Measurements from ENCODE around the gene EPN2.
A peak's percentile ranks its signal among the peaks of the same experiment; 100 is the strongest.
"Not testable (repeated sequence)": the region's sequence is repeated elsewhere in the genome, so short reads cannot be mapped to it uniquely, and the experiment has no call there.

Gene EPN2

DNA sequence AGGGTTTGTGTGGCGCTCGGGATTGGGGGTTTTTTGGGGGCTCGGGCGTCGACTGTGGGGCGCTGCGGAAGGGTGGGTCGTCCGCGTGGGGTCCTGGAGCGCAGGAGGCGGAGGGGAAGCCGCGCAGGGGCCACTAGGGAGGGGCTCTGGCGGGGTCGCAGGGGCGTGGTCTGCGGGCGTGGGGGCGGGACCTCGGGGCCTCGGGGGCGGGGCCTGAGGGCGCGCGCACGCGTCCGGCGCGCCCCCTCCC, at the start of gene EPN2:
TSS of gene EPN2 (plus strand) at position 228 of the 250 bp plus-strand sequence. CDS start 45,754 bp downstream, outside the sequence.
- DNase-seq, result peak in 41 of 42 donors; percentile 53 to 89 (median 76)
- intact Hi-C loops (cut with DNase I), result not testable (repeated sequence)

DNA sequence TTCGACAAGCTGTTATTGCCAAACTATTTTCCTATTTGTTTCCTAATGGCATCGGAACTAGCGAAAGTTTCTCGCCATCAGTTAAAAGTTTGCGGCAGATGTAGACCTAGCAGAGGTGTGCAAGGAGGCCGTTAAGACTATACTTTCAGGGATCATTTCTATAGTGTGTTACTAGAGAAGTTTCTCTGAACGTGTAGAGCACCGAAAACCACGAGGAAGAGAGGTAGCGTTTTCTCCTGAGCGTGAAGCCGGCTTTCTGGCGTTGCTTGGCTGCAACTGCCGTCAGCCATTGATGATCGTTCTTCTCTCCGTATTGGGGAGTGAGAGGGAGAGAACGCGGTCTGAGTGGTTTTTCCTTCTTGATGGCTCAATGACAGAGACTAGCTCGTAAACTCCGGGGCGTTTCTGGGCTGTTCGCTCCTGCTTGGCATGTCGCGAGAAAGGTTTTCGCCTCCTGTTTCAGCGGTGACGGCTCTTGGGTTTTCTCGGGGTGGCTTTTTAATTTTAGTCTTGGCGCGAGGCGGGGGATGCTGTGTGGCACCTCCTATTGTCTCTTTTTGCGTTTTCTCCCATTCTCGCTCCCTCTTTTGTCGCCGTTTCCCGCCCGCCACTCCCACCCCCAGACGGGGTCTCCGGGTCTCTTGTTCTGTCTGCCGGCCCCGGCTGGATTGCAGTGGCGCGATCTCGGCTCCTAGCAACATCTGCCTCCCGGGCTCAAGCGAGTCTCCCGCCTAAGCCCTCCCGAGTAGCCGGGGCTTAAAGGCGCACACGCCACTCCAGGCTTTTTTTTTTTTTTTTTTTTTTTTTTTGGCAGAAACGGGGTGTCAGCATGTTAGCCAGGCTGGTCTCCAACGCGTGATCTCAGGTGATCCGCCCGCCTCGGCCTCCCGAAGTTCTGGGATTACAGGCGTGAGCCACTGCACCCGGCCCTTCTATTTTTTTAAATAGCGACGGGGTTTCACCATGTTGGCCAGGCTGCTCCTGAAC, 49.0 kb upstream of the EPN2 start:
- intact Hi-C loops (cut with DNase I); DNase-seq: not testable (repeated sequence)

- intact Hi-C loops (cut with DNase I); DNase-seq: not testable (repeated sequence)
Observed at GRCh38 chr17:19188870-19189708, 48.1 kb upstream of the EPN2 start.

DNA sequence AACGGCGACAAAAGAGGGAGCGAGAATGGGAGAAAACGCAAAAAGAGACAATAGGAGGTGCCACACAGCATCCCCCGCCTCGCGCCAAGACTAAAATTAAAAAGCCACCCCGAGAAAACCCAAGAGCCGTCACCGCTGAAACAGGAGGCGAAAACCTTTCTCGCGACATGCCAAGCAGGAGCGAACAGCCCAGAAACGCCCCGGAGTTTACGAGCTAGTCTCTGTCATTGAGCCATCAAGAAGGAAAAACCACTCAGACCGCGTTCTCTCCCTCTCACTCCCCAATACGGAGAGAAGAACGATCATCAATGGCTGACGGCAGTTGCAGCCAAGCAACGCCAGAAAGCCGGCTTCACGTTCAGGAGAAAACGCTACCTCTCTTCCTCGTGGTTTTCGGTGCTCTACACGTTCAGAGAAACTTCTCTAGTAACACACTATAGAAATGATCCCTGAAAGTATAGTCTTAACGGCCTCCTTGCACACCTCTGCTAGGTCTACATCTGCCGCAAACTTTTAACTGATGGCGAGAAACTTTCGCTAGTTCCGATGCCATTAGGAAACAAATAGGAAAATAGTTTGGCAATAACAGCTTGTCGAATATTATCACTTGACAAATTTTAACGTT, 47.3 kb upstream of the EPN2 start:
- intact Hi-C loops (cut with DNase I); DNase-seq: not testable (repeated sequence)

- peak in 30 of 42 donors; percentile 0 to 50 (median 11) for DNase-seq
- intact Hi-C loops (cut with DNase I), result not testable (repeated sequence)
Observed at GRCh38 chr17:19196382-19197204, 40.6 kb upstream of the EPN2 start.

DNA sequence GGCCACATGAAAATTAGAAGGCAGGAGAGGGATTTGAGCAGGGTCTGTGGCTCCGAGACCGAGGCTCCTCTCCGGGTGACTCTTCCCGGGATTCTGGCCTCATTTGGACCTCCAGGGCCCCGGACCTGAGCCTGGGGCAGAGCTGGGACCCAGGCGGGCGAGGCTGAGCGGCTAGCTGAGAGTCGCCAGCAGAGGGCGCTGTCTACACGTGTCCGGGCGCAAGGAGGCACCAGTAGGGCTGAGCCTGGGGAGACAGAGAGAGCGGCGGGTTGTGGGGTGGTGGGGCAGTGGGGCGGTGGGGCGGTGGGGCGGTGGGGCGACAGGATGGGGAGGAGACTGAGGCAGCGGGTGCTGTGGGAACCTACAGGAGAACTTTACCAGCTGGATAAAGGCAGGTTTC, 34.7 kb upstream of the EPN2 start:
- intact Hi-C loops (cut with DNase I); DNase-seq: not testable (repeated sequence)

GRCh38 chr17:19203429-19203828, 33.7 kb upstream of the EPN2 start:
- intact Hi-C loops (cut with DNase I); DNase-seq: not testable (repeated sequence)

DNA sequence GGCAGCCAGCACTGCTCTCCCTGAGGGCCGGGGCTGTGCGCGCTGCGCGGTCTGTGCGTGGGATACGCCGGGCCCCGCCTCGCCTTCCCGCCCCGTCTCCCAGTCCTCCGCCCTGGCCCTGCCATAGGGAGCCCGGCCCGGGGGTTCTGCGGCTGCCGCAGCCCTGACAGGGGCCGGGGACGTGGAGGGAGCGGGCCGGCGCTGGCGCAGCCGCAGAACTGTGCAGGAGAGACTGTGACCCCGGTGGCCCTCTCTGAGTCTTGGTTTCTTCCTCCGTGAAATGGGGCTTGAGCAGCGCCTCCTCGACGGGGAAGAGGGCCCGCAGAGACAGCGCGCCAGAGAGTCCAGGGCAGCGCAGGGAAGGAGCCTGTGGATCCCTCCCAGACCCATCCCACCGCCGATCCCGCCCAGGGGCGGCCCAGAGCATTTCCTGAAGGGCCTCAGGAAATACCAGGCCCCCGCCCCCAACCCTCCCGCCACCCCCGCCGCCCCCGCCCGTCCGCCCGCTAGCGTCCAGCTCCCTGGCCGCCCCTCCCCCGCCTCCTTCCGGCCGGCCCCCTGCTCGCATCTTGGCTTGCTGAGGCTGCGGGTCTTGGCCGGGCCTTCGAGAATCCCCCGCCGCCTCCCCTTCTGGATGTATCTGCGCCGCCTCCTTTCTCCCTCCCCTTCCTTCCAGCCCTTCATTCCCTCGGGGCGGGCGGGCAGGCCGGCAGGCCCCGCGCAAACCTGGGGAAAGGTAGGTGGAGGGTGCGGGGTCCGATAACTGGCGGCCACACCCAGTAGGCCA, 21.9 kb upstream of the EPN2 start:
- intact Hi-C loops (cut with DNase I), result not testable (repeated sequence)

DNA sequence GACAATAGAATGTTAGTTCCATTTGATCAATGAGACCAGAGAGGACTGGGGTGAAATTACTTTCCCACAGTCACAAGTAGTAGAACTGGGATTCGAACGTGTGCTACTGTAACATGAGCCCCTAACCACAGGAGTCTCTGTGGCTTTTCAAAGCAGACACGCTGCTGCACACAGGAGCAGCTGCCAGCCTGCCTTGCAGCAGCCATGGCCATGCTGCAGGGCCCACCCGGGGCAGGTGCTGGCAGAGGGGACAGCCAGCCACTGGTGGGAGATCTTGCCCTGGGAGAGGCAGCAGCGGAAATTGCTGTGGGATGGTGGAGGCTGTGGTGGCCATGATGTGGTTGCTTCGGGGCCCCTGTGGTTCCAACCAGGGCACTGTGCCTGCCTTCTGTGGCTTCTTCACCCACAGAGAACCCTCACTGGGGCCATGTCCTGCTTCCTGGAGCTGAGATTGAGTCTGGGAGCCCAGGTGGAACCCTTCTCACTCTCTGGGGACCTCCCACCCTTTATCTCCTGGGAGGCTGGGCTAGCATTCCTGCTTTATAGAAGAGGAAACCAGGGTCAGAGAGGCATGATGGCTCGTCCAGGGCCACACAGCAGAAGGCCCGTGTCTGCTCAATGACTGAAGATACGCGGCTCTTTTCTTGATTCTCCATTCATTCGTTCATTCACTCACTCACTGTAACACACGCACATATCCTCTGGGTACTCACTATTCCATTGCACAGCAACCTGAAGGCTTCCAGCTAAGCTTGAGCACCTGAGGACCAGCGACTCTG, 20.8 kb upstream of the EPN2 start:
- intact Hi-C loops (cut with DNase I); DNase-seq: not testable (repeated sequence)

More for the DNA sequence above, 21.9 kb upstream of the EPN2 start:
- DNase-seq, result not testable (repeated sequence)

- DNase-seq; intact Hi-C loops (cut with DNase I): not testable (repeated sequence)
Observed at GRCh38 chr17:19218914-19219313, 18.3 kb upstream of the EPN2 start.

DNA sequence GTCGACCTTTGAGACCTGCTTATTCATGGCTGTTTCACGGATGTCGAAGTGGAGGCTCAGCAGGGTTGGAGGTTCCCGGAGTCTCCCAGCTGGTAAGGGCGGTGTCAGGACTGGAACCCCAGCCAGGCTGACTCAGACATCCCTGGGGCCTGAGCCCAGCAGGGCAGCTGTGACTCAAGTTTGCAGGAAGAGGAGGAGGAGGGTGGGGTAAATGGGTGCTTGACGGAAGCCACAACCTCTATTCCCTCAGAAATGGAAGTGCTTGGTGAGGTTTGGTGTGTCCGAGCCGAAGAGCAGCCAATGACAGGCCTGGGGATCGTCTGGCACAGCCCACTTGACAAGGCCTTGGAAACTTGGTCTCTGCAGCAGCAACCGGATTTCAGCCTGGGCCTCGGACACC, 17.8 kb upstream of the EPN2 start:
- intact Hi-C loops (cut with DNase I); DNase-seq: not testable (repeated sequence)

GRCh38 chr17:19220195-19220594, 17.0 kb upstream of the EPN2 start:
- intact Hi-C loops (cut with DNase I); DNase-seq: not testable (repeated sequence)

DNA sequence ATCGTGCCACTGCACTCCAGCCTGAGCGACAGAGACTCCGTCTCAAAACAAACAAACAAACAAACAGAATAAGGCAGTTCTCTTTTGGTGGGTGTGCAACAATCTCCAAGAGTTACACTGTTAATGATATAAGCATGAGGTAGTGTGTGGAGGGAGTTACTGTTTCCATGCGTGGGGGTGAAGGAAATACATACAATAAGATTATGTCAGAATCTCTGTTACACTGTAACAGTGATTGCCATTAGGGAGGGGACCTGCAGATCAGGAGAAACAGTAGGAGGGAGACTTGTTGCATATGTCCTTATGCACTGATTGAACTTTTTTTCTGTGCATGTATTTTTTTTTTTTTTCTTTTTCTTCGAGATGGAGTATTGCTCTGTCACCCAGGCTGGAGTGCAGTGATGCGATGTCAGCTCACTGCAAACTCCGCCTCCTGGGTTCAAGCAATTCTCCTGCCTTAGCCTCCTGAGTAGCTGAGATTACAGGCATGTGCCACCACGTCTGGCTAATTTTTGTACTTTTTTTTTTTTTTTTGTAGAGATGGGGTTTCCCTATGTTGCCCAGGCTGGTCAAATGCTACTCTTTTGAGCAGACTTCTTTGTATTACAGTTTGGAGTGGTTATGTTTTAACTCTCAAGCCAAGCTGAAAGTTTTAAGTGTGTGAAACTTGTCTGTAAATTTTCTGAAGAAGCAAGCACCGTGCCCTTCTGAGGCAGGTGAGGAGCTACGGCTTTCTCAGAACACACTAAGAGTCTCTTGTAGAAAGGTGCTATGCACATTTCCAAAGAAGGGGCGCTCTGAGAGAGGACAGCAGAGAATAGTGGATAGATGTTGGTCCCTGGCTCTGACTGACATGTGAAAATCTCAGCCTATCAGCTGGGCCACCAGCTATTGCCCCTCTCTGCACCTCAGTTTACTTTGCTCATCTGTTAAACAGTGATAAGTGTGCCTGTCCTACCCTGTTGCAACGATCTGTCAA, 10.3 kb upstream of the EPN2 start:
- DNase-seq; intact Hi-C loops (cut with DNase I): not testable (repeated sequence)

GRCh38 chr17:19234676-19235075, 2.5 kb upstream of the EPN2 start:
- intact Hi-C loops (cut with DNase I), result not testable (repeated sequence)
- DNase-seq, result peak in 1 of 42 donors; percentile 10

DNA sequence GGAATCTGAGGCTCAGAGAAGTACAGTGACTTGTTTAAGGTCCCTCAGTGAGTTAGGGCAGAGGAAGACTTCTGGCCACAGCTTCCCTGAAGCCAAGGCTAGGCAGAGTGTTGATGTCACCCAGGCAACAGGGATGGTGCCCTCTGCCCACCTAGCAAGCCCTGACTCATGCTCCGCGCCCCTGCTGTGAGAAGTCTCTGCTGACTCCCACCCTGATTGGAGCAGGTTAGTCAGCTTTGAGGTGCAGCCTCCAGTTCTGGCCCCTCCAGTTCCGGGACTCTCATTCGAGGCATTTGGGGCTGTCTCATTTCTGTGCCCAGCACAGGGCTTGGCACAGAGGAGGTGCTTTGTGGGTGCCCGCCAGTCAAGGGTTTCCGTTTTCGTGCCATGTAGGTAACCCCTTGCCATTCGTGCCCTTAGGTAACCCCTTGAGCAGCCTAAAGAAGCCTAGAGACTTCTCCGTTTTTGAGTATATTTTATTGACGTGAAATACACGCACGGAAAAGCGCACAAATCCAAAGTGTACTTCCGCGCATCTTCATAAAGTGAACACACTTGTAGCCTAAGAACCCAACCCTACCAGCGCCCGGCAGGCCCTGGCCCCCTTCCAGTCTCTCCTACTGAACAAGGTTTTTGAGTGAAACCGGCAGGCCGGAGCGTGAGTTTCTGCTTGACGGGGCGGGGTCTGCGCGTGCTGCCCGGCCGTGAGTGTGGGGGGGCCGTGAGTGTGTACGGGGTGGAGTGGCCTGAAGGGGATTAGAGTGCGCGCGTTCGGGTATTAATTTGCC, 621 bp upstream of the EPN2 start:
- DNase-seq; intact Hi-C loops (cut with DNase I): not testable (repeated sequence)
